ENCODE measurements around the gene TSKS.

Gene TSKS

DNA sequence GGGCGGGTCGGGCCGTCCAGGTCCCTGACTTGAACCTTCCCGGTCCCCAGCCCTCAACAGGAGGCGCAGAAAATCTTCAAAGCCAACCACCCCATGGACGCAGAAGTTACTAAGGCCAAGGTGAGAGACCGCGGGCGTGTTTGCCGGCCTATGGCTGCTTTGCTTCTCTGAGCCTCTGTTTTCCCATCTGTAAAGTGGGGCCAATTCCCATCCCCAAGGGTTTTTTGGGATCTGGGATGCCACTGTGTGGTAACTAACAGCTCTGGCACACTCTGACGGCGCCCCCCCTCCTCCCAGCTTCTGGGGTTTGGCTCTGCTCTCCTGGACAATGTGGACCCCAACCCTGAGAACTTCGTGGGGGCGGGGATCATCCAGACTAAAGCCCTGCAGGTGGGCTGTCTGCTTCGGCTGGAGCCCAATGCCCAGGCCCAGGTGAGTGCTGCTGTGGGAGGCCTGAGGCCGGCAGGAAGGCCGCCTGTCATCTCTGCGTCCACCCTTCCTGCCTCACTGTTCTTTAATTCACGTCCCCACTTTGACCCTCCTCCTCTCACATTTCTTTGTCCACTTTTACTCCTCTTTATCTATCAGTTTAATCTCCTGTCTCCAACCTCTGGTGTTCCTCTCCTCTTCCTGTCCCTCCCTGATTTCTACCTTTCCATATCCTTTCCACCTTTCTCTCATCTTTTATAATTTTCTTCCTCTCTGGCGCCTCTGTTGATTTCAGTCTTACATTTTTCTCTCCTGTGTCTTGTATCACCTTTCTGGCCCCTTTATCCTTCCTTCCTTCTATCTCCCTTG lies 42.9 kb upstream of the TSKS start:
- FAIRE-seq (no peak), DNase-seq (ENCODE audit: insufficient read length) (no peak)
- no peak for TF ChIP-seq POLR2A (IDR thresholded peaks at IDR 0.05; ENCODE audit: low read depth, low read length)
- no peak for TF ChIP-seq POLR2AphosphoS5 (IDR thresholded peaks at IDR 0.05; ENCODE audit: low read depth, low read length)
- no peak for TF ChIP-seq TAF1 (IDR thresholded peaks at IDR 0.05; ENCODE audit: borderline replicate concordance, low read depth, low read length)

- no peak for FAIRE-seq
- TF ChIP-seq POLR2AphosphoS5 (IDR thresholded peaks at IDR 0.05; ENCODE audit: low read depth, low read length) (no peak), TAF1 (IDR thresholded peaks at IDR 0.05; ENCODE audit: borderline replicate concordance, low read depth, low read length) (no peak), POLR2A (IDR thresholded peaks at IDR 0.05; ENCODE audit: low read depth, low read length) (no peak)
- DNase-seq (ENCODE audit: insufficient read length) = no peak
These were observed 40.4 kb upstream of the TSKS start for GRCh38 chr19:49803529-49803856.

DNA sequence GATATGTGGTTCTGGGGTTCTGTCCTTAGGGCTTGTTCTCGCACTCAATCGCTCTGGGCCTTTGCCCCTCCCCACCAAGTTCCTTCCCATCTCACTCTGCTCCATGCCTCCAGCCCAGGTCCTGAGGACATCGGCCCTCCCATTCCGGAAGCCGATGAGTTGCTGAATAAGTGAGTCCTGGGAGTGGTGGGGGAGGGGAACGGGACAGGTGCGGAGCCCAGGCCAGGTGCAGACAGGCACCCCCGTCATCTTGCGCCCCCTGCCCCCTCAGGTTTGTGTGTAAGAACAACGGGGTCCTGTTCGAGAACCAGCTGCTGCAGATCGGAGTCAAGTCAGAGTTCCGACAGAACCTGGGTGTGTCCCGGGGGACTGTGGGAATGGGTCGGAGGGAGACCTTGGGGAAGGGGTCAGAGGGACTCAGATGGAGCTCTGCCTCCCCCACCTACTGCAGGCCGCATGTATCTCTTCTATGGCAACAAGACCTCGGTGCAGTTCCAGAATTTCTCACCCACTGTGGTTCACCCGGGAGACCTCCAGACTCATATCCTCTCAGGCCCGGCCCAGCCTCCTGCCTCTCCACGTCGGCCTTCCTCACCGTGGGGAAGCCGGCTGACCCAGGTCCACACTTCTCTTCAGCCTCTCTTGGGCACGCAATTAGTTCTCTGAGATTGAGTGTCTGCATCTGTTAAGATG lies 39.9 kb upstream of the TSKS start:
- DNase-seq (ENCODE audit: insufficient read length) = no peak
- no peak for FAIRE-seq
- TF ChIP-seq POLR2AphosphoS5 (IDR thresholded peaks at IDR 0.05; ENCODE audit: low read depth, low read length) (no peak), POLR2A (IDR thresholded peaks at IDR 0.05; ENCODE audit: low read depth, low read length) (no peak), TAF1 (IDR thresholded peaks at IDR 0.05; ENCODE audit: borderline replicate concordance, low read depth, low read length) (no peak)

- TF ChIP-seq TAF1 (IDR thresholded peaks at IDR 0.05; ENCODE audit: borderline replicate concordance, low read depth, low read length) (no peak), POLR2AphosphoS5 (IDR thresholded peaks at IDR 0.05; ENCODE audit: low read depth, low read length) (no peak), POLR2A (IDR thresholded peaks at IDR 0.05; ENCODE audit: low read depth, low read length) (no peak)
- FAIRE-seq (no peak), DNase-seq (ENCODE audit: insufficient read length) (no peak)
These were observed 39.0 kb upstream of the TSKS start for GRCh38 chr19:49801966-49802661.

DNA sequence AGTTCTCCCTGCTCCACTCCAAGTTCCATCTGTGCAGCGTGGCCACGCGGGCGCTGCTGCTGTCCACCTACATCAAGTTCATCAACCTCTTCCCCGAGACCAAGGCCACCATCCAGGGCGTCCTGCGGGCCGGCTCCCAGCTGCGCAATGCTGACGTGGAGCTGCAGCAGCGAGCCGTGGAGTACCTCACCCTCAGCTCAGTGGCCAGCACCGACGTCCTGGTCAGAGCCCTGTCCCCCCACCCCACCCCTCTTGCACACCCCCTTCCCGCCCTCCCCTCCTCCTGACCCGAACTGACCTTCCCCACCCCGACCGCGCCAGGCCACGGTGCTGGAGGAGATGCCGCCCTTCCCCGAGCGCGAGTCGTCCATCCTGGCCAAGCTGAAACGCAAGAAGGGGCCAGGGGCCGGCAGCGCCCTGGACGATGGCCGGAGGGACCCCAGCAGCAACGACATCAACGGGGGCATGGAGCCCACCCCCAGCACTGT lies 38.3 kb upstream of the TSKS start:
- TF ChIP-seq TAF1 (IDR thresholded peaks at IDR 0.05; ENCODE audit: borderline replicate concordance, low read depth, low read length) (no peak), POLR2AphosphoS5 (IDR thresholded peaks at IDR 0.05; ENCODE audit: low read depth, low read length) (no peak), POLR2A (IDR thresholded peaks at IDR 0.05; ENCODE audit: low read depth, low read length) (no peak)
- FAIRE-seq = no peak
- no peak for DNase-seq (ENCODE audit: insufficient read length)

GRCh38 chr19:49800771-49801170 lies 37.7 kb upstream of the TSKS start:
- DNase-seq (ENCODE audit: insufficient read length) (no peak), FAIRE-seq (no peak)
- TF ChIP-seq POLR2A (IDR thresholded peaks at IDR 0.05; ENCODE audit: low read depth, low read length) (no peak), POLR2AphosphoS5 (IDR thresholded peaks at IDR 0.05; ENCODE audit: low read depth, low read length) (no peak), TAF1 (IDR thresholded peaks at IDR 0.05; ENCODE audit: borderline replicate concordance, low read depth, low read length) (no peak)

DNA sequence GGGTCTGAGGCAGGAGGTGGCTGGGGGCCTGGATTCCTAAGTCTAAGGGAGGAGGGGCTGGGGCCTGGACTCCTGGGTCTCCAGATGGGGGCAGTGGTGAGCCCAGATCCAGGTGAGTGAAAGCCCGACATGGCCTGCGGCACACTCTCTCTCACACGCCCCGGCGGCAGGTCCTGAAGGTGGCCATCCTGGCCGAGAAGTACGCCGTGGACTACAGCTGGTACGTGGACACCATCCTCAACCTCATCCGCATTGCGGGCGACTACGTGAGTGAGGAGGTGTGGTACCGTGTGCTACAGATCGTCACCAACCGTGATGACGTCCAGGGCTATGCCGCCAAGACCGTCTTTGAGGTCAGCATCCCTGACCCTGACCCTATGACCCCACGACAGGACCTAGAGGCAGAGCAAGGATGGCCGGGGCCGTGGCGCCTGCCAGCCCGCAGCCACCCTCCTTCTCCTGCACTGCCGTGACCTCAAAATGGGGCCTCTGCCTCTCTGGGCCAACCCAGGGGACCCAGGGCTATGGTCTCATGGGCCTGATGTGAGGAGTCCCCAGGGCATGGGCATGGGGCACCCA lies 36.8 kb upstream of the TSKS start:
- FAIRE-seq (no peak), DNase-seq (ENCODE audit: insufficient read length) (no peak)
- TF ChIP-seq POLR2A (IDR thresholded peaks at IDR 0.05; ENCODE audit: low read depth, low read length) = no peak
- TF ChIP-seq POLR2AphosphoS5 (IDR thresholded peaks at IDR 0.05; ENCODE audit: low read depth, low read length) = no peak
- no peak for TF ChIP-seq TAF1 (IDR thresholded peaks at IDR 0.05; ENCODE audit: borderline replicate concordance, low read depth, low read length)

GRCh38 chr19:49799271-49799797 lies 36.2 kb upstream of the TSKS start:
- no peak for FAIRE-seq
- DNase-seq (ENCODE audit: insufficient read length) = no peak
- no peak for TF ChIP-seq POLR2A (IDR thresholded peaks at IDR 0.05; ENCODE audit: low read depth, low read length)
- TF ChIP-seq TAF1 (IDR thresholded peaks at IDR 0.05; ENCODE audit: borderline replicate concordance, low read depth, low read length) = no peak
- no peak for TF ChIP-seq POLR2AphosphoS5 (IDR thresholded peaks at IDR 0.05; ENCODE audit: low read depth, low read length)

GRCh38 chr19:49798574-49798973 lies 35.5 kb upstream of the TSKS start:
- DNase-seq (ENCODE audit: insufficient read length) (no peak), FAIRE-seq (no peak)
- TF ChIP-seq TAF1 (IDR thresholded peaks at IDR 0.05; ENCODE audit: borderline replicate concordance, low read depth, low read length) (no peak), POLR2AphosphoS5 (IDR thresholded peaks at IDR 0.05; ENCODE audit: low read depth, low read length) (no peak), POLR2A (IDR thresholded peaks at IDR 0.05; ENCODE audit: low read depth, low read length) (no peak)

DNA sequence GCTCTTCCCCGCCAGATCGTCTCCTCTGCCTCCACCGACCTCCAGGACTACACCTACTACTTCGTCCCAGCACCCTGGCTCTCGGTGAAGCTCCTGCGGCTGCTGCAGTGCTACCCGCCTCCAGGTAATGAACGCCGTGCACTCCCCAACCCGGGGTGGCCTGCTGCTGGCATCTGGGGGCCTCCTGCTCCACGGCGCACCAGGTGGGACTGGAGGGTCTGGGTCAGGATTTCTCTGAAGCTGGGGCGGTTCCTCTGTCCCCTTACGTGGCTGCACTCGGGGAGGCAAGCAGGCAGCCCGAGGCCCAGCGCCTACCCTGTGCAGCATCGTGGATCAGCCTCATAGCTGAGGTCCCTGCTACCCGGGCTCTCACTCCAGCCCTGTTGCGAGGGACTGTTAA lies 32.5 kb upstream of the TSKS start:
- DNase-seq (ENCODE audit: insufficient read length) (no peak), FAIRE-seq (no peak)
- TF ChIP-seq POLR2A (IDR thresholded peaks at IDR 0.05; ENCODE audit: low read depth, low read length) = no peak
- TF ChIP-seq POLR2AphosphoS5 (IDR thresholded peaks at IDR 0.05; ENCODE audit: low read depth, low read length) = no peak
- TF ChIP-seq TAF1 (IDR thresholded peaks at IDR 0.05; ENCODE audit: borderline replicate concordance, low read depth, low read length) = no peak

DNA sequence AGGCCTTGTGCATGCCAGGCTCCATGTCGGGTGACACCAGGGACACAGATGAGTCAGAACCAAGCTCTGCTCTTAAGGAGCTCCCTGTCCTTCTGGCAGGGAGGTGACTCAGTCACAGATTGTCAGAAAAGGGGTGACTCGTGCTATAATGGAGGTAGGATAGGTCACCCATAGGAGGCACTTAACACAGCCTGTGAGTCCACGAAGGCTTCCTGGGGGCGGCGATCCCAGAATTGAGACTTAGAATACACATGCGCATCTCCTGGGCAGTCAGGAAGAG lies 30.4 kb upstream of the TSKS start:
- DNase-seq (ENCODE audit: insufficient read length) = no peak
- TF ChIP-seq POLR2A (IDR thresholded peaks at IDR 0.05; ENCODE audit: low read depth, low read length) (no peak), TAF1 (IDR thresholded peaks at IDR 0.05; ENCODE audit: borderline replicate concordance, low read depth, low read length) (no peak), POLR2AphosphoS5 (IDR thresholded peaks at IDR 0.05; ENCODE audit: low read depth, low read length) (no peak)
- no peak for FAIRE-seq

All from GM12892 (cell line).